Measurements from ENCODE around the gene NDST1. TPM values are rescaled to one million over a fixed set of nuclear protein-coding genes. Genes with fewer than 3 reads are reported as not detected.

NDST1 gene
- total RNA-seq, 4 donors from 2014 or later, result 10.9 to 86.0 (median 42.5) TPM

GRCh38 chr5:150556859-150557508 lies 49.1 kb downstream of the NDST1 start:
- no peak overlapping the region for H3K4me3 ChIP-seq
- intact Hi-C loops (cut with DNase I; ENCODE audit: low total_unique reads), result no loop called here

GRCh38 chr5:150557509-150557872 lies 49.6 kb downstream of the NDST1 start:
- H3K4me3 ChIP-seq, result no peak overlapping the region
- H3K27ac ChIP-seq, result no peak overlapping the region
- no peaks in the 10 kb centered on the region for H3K9me3 ChIP-seq
- no peaks in the 10 kb centered on the region for H3K27me3 ChIP-seq
- TF ChIP-seq POLR2A (IDR thresholded peaks at IDR 0.05) (no peak), CTCF (IDR thresholded peaks at IDR 0.05) (no peak)
- no peak for DNase-seq
- H3K36me3 ChIP-seq, result no peaks in the 10 kb centered on the region
- intact Hi-C loops (cut with DNase I; ENCODE audit: low total_unique reads), result no loop called here
- H3K4me1 ChIP-seq, result no peaks in the 10 kb centered on the region

More at GRCh38 chr5:150556859-150557508, 49.1 kb downstream of the NDST1 start:
- no peak for DNase-seq
- H3K4me1 ChIP-seq, result no peaks in the 10 kb centered on the region
- no peaks in the 10 kb centered on the region for H3K36me3 ChIP-seq
- no peaks in the 10 kb centered on the region for H3K9me3 ChIP-seq
- no peak overlapping the region for H3K27ac ChIP-seq
- no peak for TF ChIP-seq CTCF (IDR thresholded peaks at IDR 0.05)
- TF ChIP-seq POLR2A (IDR thresholded peaks at IDR 0.05), result no peak
- H3K27me3 ChIP-seq, result no peaks in the 10 kb centered on the region

- Histone ChIP-seq H3K27ac (no peak overlapping the region), H3K27me3 (no peaks in the 10 kb centered on the region), H3K4me1 (no peaks in the 10 kb centered on the region), H3K9me3 (no peaks in the 10 kb centered on the region), H3K4me3 (no peak overlapping the region), H3K36me3 (no peaks in the 10 kb centered on the region)
- intact Hi-C loops (cut with DNase I; ENCODE audit: low total_unique reads), result no loop called here
- no peak for TF ChIP-seq POLR2A (IDR thresholded peaks at IDR 0.05)
- no peak for DNase-seq
These were observed 50.2 kb downstream of the NDST1 start for GRCh38 chr5:150558088-150558621.

GRCh38 chr5:150559088-150559487 lies 51.2 kb downstream of the NDST1 start:
- DNase-seq, result peak in 1 of 2 donors; percentile 6
- no peaks in the 10 kb centered on the region for H3K9me3 ChIP-seq
- intact Hi-C loops (cut with DNase I; ENCODE audit: low total_unique reads), result no loop called here
- H3K27me3 ChIP-seq, result no peaks in the 10 kb centered on the region
- no peaks in the 10 kb centered on the region for H3K36me3 ChIP-seq
- TF ChIP-seq CTCF (IDR thresholded peaks at IDR 0.05), result no peak
- TF ChIP-seq POLR2A (IDR thresholded peaks at IDR 0.05), result no peak
- no peak overlapping the region for H3K4me3 ChIP-seq
- no peaks in the 10 kb centered on the region for H3K4me1 ChIP-seq
- no peak overlapping the region for H3K27ac ChIP-seq

- H3K4me1 ChIP-seq, result no peaks in the 10 kb centered on the region
- no peak for DNase-seq
- intact Hi-C loops (cut with DNase I; ENCODE audit: low total_unique reads), result no loop called here
- H3K4me3 ChIP-seq, result no peak overlapping the region
- TF ChIP-seq CTCF (IDR thresholded peaks at IDR 0.05) (no peak), POLR2A (IDR thresholded peaks at IDR 0.05) (no peak)
- no peaks in the 10 kb centered on the region for H3K36me3 ChIP-seq
- H3K27me3 ChIP-seq, result no peaks in the 10 kb centered on the region
- no peaks in the 10 kb centered on the region for H3K9me3 ChIP-seq
- H3K27ac ChIP-seq, result no peak overlapping the region
These were observed 51.8 kb downstream of the NDST1 start for GRCh38 chr5:150559701-150560100.
